ENCODE results near the gene PDZD8.

PDZD8 gene

DNA sequence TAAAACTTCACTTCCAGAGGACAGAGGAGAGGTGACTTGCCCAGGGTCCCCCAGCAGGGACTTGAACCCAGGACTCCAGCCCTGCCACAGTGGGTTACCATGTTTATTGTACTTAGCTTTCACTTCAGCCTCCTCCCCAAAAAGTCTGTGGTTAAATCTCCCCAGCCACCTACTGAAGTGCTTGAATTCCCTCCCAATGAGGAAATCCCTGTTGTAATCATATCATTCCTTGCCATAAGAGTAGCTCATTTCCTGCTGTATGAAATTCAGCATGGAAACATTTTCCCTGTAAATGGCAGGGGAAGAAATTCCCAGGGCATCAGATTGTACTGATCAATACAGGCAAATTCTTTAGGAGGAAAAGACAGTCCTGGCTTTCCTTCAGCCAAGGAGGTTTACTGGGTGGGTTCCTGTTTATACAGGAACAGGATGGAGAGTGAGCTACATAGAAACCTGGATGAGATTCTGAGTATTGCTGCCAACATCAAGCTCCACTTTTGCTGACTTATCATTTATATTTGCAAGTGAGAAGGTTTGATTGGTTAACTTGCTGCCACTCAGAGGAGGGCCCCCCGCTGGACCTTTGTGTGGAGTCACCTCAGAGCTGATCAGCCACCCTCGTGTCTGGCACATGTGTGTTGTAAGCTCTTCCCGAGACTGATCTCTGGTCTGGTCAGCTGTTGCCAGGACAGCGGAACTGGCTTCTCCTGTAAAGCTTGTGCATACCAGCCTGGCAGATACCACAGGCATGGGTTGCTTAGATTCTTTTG, 16.4 kb upstream of the PDZD8 start:
- H3K27me3 ChIP-seq (ENCODE audit: control insufficient read depth in 1 of 2, insufficient read depth in 2 of 2, low read length in 2 of 2): peaks cover 0 to 5% of the 10 kb centered on the region in 2 donors
- no peak overlapping the region for H3K27ac ChIP-seq (ENCODE audit: low read length)
- H3K4me1 ChIP-seq (ENCODE audit: control insufficient read depth, insufficient read depth, low read length): no peaks in the 10 kb centered on the region
- no peak overlapping the region for H3K9ac ChIP-seq (ENCODE audit: low read length in 2 of 2)
- no peaks in the 10 kb centered on the region for H3K9me3 ChIP-seq (ENCODE audit: control insufficient read depth in 2 of 2, low read length in 2 of 2)
- H3K4me3 ChIP-seq (ENCODE audit: low read length in 2 of 2): no peak overlapping the region
- no peaks in the 10 kb centered on the region for H3K36me3 ChIP-seq (ENCODE audit: control insufficient read depth in 2 of 2, insufficient read depth in 2 of 2, low read length in 2 of 2)

DNA sequence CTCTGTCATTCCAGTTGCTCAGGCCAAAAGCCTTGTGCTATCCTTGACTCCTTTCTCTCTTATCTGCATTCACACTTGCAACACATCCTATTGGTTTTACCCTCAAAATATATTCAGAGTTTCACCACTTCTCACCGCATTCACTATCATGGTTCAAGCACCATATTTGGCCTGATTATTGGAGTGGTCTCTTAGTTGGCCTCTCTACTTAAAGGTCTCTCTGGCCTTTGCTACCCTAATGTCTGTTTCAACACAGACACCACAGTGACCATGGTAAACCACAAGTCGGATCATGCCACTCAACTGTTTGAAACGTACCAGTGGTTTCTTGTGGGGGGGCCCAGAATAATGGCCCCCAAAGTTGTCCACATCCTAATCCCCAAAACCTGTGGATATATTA, 15.2 kb upstream of the PDZD8 start:
- no peak overlapping the region for H3K9ac ChIP-seq (ENCODE audit: low read length in 2 of 2)
- peaks cover 0 to 5% of the 10 kb centered on the region in 2 donors for H3K27me3 ChIP-seq (ENCODE audit: control insufficient read depth in 1 of 2, insufficient read depth in 2 of 2, low read length in 2 of 2)
- no peaks in the 10 kb centered on the region for H3K36me3 ChIP-seq (ENCODE audit: control insufficient read depth in 2 of 2, insufficient read depth in 2 of 2, low read length in 2 of 2)
- no peak overlapping the region for H3K27ac ChIP-seq (ENCODE audit: low read length)
- H3K4me3 ChIP-seq (ENCODE audit: low read length in 2 of 2): no peak overlapping the region
- H3K9me3 ChIP-seq (ENCODE audit: control insufficient read depth in 2 of 2, low read length in 2 of 2): no peaks in the 10 kb centered on the region
- no peaks in the 10 kb centered on the region for H3K4me1 ChIP-seq (ENCODE audit: control insufficient read depth, insufficient read depth, low read length)

DNA sequence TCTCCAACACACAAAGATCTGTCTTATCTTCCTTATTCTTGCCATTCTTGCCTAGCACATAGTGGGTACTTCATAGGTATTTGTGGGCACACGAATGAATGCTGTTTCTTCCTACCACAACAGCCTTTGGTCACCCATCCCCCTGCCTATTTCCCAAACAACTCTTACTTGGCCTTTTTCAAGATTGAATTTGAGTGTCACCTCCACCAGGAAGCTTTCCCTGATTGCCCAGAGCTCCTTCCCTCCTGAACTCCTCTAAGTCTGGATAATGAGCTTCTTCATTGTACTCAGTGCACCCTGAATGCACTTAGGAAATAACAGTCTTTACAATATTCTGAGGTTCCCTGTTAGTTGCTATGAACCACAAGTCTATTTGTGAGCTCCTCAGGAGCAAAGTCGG, 11.6 kb upstream of the PDZD8 start:
- no peaks in the 10 kb centered on the region for H3K4me1 ChIP-seq (ENCODE audit: control insufficient read depth, insufficient read depth, low read length)
- H3K27ac ChIP-seq (ENCODE audit: low read length): no peak overlapping the region
- H3K36me3 ChIP-seq (ENCODE audit: control insufficient read depth in 2 of 2, insufficient read depth in 2 of 2, low read length in 2 of 2): no peaks in the 10 kb centered on the region
- H3K4me3 ChIP-seq (ENCODE audit: low read length in 2 of 2): no peak overlapping the region
- H3K27me3 ChIP-seq (ENCODE audit: control insufficient read depth in 1 of 2, insufficient read depth in 2 of 2, low read length in 2 of 2): peaks cover 0 to 5% of the 10 kb centered on the region in 2 donors
- no peak overlapping the region for H3K9ac ChIP-seq (ENCODE audit: low read length in 2 of 2)
- no peaks in the 10 kb centered on the region for H3K9me3 ChIP-seq (ENCODE audit: control insufficient read depth in 2 of 2, low read length in 2 of 2)

DNA sequence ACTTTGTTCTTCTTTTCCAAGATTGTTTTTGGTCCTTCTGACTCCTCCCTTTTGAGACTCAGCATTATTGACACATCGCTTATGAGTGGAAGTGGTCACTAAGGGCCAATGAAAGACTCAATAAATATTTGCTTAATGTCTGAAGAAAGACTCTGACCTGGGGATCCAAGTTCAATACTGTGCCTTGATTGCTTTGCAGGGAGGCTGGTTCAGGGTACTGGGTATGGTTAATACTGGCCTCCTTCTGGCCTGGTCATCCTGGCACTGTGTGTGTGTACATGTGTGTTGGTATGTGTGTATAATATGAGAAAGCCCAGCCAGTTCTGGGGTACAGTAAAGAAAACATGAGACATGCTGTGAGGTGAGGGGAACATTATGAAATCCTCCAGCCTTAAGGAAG, 7.6 kb upstream of the PDZD8 start:
- Histone ChIP-seq H3K27ac (ENCODE audit: low read length) (no peak overlapping the region), H3K9me3 (ENCODE audit: control insufficient read depth in 2 of 2, low read length in 2 of 2) (no peaks in the 10 kb centered on the region), H3K36me3 (ENCODE audit: control insufficient read depth in 2 of 2, insufficient read depth in 2 of 2, low read length in 2 of 2) (no peaks in the 10 kb centered on the region), H3K27me3 (ENCODE audit: control insufficient read depth in 1 of 2, insufficient read depth in 2 of 2, low read length in 2 of 2) (peaks cover 0 to 5% of the 10 kb centered on the region in 2 donors), H3K4me1 (ENCODE audit: control insufficient read depth, insufficient read depth, low read length) (no peaks in the 10 kb centered on the region), H3K9ac (ENCODE audit: low read length in 2 of 2) (no peak overlapping the region), H3K4me3 (ENCODE audit: low read length in 2 of 2) (no peak overlapping the region)

DNA sequence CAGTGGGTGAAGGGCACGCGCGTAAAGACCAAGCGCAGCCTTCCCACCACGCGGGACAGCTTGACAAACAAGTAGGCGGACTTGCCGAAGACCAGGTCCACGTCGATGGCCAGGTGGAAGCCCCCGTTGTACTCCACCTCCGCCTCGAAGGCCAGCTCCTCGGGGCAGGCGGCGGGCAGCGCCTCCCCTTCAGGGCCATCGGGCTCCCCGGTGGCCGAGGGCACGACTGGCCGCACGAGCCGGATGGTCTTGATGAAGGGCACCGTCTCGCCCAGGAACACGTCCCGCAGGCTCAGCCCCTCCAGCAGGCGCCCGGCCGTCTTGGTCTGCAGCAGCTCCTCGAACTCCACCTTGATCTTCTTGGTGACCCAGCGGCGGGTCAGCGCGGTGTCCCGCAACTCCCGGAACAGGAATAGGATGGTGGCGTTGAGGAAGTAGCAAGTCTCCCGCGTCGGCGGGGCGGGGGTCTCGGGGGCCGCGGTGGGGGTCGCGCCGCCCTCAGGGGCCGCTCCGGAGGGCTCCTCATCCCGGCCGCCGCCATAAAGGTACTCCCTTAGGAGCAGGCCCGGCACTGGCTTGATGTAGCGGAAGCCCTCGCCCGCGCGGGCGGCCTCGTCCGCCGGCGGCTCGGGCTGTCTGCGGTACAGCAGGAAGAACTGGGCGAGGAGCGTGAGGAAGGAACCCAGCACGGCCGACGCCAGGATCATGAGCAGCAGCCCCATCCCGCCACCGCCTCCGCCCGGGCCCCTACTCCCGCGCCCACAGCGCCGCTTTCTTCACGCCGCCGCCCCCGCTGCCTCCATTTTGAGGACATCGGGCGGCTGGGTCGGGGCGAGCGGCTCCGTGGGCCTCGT, 507 bp downstream of the PDZD8 start:
- Histone ChIP-seq H3K9ac (ENCODE audit: low read length in 2 of 2) (peak overlapping the region; percentile 84 to 92), H3K36me3 (ENCODE audit: control insufficient read depth in 2 of 2, insufficient read depth in 2 of 2, low read length in 2 of 2) (no peaks in the 10 kb centered on the region), H3K9me3 (ENCODE audit: control insufficient read depth in 2 of 2, low read length in 2 of 2) (no peaks in the 10 kb centered on the region), H3K27ac (ENCODE audit: low read length) (peak overlapping the region; percentile 80), H3K27me3 (ENCODE audit: control insufficient read depth in 1 of 2, insufficient read depth in 2 of 2, low read length in 2 of 2) (peaks cover 0 to 5% of the 10 kb centered on the region in 2 donors), H3K4me3 (ENCODE audit: low read length in 2 of 2) (peak overlapping the region; percentile 93 to 94), H3K4me1 (ENCODE audit: control insufficient read depth, insufficient read depth, low read length) (peaks cover 23% of the 10 kb centered on the region)

DNA sequence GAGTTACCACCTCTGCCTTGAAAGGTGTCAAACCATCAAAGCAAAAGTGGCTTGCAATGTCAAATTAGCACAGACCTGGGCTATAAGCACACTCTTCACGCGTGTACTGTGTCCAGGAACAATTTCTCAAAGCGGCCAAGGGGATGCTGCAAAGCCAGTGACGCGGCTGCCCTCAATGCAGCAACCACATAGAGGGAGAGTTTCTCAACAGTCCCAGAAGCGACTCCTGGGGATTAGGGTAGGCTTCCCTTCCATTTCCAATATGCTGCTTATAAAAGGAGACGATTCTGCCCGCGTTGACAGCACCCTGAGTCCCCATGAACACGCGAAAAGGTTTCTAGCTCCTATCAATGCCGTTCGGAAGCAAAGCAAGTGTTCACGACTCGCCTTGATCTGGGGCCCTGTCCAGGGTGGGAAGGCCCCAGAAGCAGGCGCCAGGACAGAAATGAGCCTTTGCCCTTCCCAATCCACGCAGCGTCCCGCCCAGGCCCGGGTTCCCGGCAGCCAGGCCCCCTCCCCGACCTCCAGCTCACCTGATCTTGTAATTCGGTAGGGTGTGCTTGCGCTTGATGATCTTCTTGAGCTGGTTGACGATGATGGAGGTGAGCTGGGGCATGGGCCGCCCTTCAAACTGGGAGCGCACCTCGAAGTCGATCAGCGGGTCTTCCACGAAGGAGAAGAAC, 1.3 kb downstream of the PDZD8 start:
- peak overlapping the region; percentile 24 for H3K27ac ChIP-seq (ENCODE audit: low read length)
- H3K27me3 ChIP-seq (ENCODE audit: control insufficient read depth in 1 of 2, insufficient read depth in 2 of 2, low read length in 2 of 2): peaks cover 0 to 3% of the 10 kb centered on the region in 2 donors
- H3K9ac ChIP-seq (ENCODE audit: low read length in 2 of 2): peak overlapping the region; percentile 84 to 92
- peaks cover 23% of the 10 kb centered on the region for H3K4me1 ChIP-seq (ENCODE audit: control insufficient read depth, insufficient read depth, low read length)
- no peaks in the 10 kb centered on the region for H3K9me3 ChIP-seq (ENCODE audit: control insufficient read depth in 2 of 2, low read length in 2 of 2)
- no peaks in the 10 kb centered on the region for H3K36me3 ChIP-seq (ENCODE audit: control insufficient read depth in 2 of 2, insufficient read depth in 2 of 2, low read length in 2 of 2)
- peak overlapping the region; percentile 93 to 94 for H3K4me3 ChIP-seq (ENCODE audit: low read length in 2 of 2)

DNA sequence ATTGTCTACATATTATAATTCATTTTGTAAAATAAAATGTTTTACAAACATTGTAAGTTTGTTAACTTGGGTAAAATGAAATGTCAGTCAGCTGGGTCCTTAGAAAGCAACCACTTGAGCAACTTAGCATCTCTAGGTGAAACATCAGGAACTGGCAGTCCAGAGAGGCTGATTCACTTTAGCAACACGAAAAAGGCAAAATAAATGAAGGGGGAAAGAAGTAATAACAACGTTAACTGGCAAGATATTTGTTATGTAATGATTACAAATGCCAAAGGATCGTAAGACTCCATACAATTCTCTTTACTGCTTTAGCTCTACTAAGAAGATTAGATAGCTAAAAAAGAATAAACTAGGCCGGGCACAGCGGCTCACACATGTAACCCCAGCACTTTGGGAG, 5.0 kb downstream of the PDZD8 start:
- Histone ChIP-seq H3K9ac (ENCODE audit: low read length in 2 of 2) (no peak overlapping the region), H3K4me1 (ENCODE audit: control insufficient read depth, insufficient read depth, low read length) (peaks cover 15% of the 10 kb centered on the region), H3K9me3 (ENCODE audit: control insufficient read depth in 2 of 2, low read length in 2 of 2) (no peaks in the 10 kb centered on the region), H3K36me3 (ENCODE audit: control insufficient read depth in 2 of 2, insufficient read depth in 2 of 2, low read length in 2 of 2) (no peaks in the 10 kb centered on the region), H3K27ac (ENCODE audit: low read length) (no peak overlapping the region), H3K4me3 (ENCODE audit: low read length in 2 of 2) (no peak overlapping the region), H3K27me3 (ENCODE audit: control insufficient read depth in 1 of 2, insufficient read depth in 2 of 2, low read length in 2 of 2) (no peaks in the 10 kb centered on the region)

DNA sequence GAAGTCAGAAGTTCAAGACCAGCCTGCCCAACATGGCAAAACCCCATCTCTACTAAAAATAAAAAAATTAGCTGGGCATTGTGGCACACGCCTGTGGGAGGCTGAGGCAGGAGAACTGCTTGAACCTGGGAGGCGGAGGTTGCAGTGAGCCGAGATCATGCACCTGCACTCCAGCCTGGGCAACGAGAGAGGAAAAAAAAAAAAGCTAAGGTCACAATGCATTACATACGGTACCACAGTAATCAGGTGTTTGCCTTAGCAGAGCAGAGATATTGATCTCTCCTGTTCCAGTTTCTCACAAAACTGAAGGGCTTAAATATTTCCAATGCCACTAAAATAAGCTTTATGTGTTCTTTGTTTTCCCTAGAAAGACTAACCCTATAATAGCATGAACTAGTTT, 7.5 kb downstream of the PDZD8 start:
- Histone ChIP-seq H3K9me3 (ENCODE audit: control insufficient read depth in 2 of 2, low read length in 2 of 2) (no peaks in the 10 kb centered on the region), H3K27me3 (ENCODE audit: control insufficient read depth in 1 of 2, insufficient read depth in 2 of 2, low read length in 2 of 2) (no peaks in the 10 kb centered on the region), H3K27ac (ENCODE audit: low read length) (no peak overlapping the region), H3K4me3 (ENCODE audit: low read length in 2 of 2) (no peak overlapping the region), H3K4me1 (ENCODE audit: control insufficient read depth, insufficient read depth, low read length) (peaks cover 7% of the 10 kb centered on the region), H3K36me3 (ENCODE audit: control insufficient read depth in 2 of 2, insufficient read depth in 2 of 2, low read length in 2 of 2) (no peaks in the 10 kb centered on the region), H3K9ac (ENCODE audit: low read length in 2 of 2) (no peak overlapping the region)

DNA sequence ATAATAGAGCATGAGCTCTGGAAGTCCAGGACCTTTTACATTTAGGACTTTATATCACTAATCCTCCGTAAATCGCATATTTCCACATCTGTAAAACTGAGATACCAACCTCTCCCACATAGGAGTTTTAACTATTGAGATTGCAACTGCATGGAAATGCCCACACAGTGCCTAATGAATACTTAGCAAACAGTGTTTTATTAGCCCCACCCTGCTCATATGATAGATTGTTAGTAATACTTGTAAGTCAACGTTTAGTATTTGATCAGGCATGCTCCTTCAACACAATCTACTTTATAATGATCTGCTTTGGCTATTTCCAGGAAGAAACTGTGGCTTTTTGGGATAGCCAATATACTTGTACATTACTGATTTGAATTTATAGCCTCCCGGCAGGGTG, 8.5 kb downstream of the PDZD8 start:
- Histone ChIP-seq H3K27ac (ENCODE audit: low read length) (no peak overlapping the region), H3K4me1 (ENCODE audit: control insufficient read depth, insufficient read depth, low read length) (peaks cover 7% of the 10 kb centered on the region), H3K36me3 (ENCODE audit: control insufficient read depth in 2 of 2, insufficient read depth in 2 of 2, low read length in 2 of 2) (no peaks in the 10 kb centered on the region), H3K27me3 (ENCODE audit: control insufficient read depth in 1 of 2, insufficient read depth in 2 of 2, low read length in 2 of 2) (no peaks in the 10 kb centered on the region), H3K9ac (ENCODE audit: low read length in 2 of 2) (no peak overlapping the region), H3K4me3 (ENCODE audit: low read length in 2 of 2) (no peak overlapping the region), H3K9me3 (ENCODE audit: control insufficient read depth in 2 of 2, low read length in 2 of 2) (no peaks in the 10 kb centered on the region)

DNA sequence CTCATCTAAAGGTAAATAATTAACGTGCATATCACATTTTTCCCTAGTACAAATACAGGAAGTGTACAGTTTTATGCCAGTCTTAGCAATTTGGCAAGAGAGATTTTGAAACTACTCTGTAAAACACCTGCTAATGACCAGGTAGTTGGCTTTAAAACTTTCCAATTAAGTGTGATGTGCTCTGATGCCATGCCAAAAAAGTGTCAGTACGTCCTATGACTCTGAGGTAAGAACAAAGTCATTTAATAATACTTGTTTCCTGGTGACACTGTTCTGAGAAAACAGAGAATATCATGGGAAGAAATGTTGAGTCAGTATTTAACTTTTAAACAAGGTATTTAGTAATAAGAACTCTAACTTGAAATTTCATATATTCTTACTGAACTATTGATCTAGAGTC, 9.6 kb downstream of the PDZD8 start:
- Histone ChIP-seq H3K9ac (ENCODE audit: low read length in 2 of 2) (no peak overlapping the region), H3K36me3 (ENCODE audit: control insufficient read depth in 2 of 2, insufficient read depth in 2 of 2, low read length in 2 of 2) (no peaks in the 10 kb centered on the region), H3K4me3 (ENCODE audit: low read length in 2 of 2) (no peak overlapping the region), H3K27me3 (ENCODE audit: control insufficient read depth in 1 of 2, insufficient read depth in 2 of 2, low read length in 2 of 2) (no peaks in the 10 kb centered on the region), H3K9me3 (ENCODE audit: control insufficient read depth in 2 of 2, low read length in 2 of 2) (no peaks in the 10 kb centered on the region), H3K27ac (ENCODE audit: low read length) (no peak overlapping the region), H3K4me1 (ENCODE audit: control insufficient read depth, insufficient read depth, low read length) (peaks cover under 1% of the 10 kb centered on the region)
